OCI-LY7 (cell line): ENCODE measurements around the gene CCDC201.

Source experiments
- EZH2phosphoT487 ChIP-seq: fragments of 200-600 bp; sonication (generic); IDR thresholded peaks from 2 replicates; pipeline ENCODE4 v1.6.1; 2018; ENCODE audit warnings: low read depth, borderline replicate concordance, mild to moderate bottlenecking, mixed run types, antibody characterized with exemption, low read length, moderate library complexity, mixed read lengths
- TF ChIP-seq, protein P1 (sequence below): fragments of 200-600 bp; sonication (generic); conservative IDR thresholded peaks from 2 replicates; pipeline ENCODE4 v1.5.1; 2014; ENCODE audit warnings: mild to moderate bottlenecking, antibody characterized with exemption, low read length, moderate library complexity, mixed read lengths

DNA sequence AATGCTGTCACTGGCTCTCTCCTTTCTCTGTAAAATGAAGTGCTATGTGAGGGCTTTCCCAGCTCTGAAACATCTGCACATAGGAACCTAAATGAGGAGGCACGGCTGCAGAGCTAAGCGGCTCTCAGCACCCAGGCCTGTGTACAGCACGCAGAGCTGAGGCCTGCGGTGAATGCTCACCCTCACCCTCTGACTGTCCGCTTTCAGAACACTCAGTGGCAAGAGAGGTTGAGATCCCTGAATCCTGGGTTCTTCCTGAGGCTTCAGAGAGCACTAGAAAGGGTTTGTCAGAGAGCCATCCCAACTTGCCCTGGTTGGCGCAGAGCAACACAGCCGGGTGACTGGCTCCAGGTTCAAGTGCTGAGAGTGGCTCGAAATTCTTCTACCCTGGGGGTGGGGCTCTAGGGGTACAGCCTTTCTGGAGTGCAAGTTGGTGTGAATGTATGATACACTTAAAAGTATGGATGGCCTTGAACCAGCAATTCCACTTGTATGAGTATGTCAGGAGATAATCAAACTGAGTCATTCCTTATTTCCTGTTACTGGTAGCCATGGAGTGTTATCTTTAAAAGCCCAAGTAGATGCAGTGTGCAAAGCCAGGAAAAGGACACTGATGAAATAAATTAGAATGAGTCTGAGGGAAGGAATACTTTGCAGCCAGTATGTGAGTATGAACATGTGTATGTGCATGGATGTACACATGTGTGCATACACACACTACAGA lies 1.7 kb upstream of the CCDC201 start:
- TF ChIP-seq, protein P1, sequence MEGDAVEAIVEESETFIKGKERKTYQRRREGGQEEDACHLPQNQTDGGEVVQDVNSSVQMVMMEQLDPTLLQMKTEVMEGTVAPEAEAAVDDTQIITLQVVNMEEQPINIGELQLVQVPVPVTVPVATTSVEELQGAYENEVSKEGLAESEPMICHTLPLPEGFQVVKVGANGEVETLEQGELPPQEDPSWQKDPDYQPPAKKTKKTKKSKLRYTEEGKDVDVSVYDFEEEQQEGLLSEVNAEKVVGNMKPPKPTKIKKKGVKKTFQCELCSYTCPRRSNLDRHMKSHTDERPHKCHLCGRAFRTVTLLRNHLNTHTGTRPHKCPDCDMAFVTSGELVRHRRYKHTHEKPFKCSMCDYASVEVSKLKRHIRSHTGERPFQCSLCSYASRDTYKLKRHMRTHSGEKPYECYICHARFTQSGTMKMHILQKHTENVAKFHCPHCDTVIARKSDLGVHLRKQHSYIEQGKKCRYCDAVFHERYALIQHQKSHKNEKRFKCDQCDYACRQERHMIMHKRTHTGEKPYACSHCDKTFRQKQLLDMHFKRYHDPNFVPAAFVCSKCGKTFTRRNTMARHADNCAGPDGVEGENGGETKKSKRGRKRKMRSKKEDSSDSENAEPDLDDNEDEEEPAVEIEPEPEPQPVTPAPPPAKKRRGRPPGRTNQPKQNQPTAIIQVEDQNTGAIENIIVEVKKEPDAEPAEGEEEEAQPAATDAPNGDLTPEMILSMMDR = no peak
- no peak for TF ChIP-seq EZH2phosphoT487
